ENCODE results near the gene RPL31.

- TF ChIP-seq CTCF (IDR thresholded peaks at IDR 0.05) (no peak), POLR2A (IDR thresholded peaks at IDR 0.05) (no peak)
Measured at GRCh38 chr2:100997509-100998234, 4.4 kb upstream of the RPL31 start.
